ENCODE measurements around the gene SLC39A11.
"Not testable (repeated sequence)": the region's sequence is repeated elsewhere in the genome, so short reads cannot be mapped to it uniquely, and the experiment has no call there.

SLC39A11 gene

GRCh38 chr17:72999474-72999873 is 93.0 kb downstream of the SLC39A11 start:
- DNase-seq, result not testable (repeated sequence)

GRCh38 chr17:72998343-72998742 is 94.1 kb downstream of the SLC39A11 start:
- DNase-seq, result no peak

GRCh38 chr17:72997559-72997958 is 94.9 kb downstream of the SLC39A11 start:
- DNase-seq, result no peak

GRCh38 chr17:72996791-72997190 is 95.7 kb downstream of the SLC39A11 start:
- no peak for DNase-seq

- DNase-seq, result no peak
Observed at GRCh38 chr17:72995008-72995656, 97.4 kb downstream of the SLC39A11 start.

- not testable (repeated sequence) for DNase-seq
Observed at GRCh38 chr17:72992783-72993467, 99.6 kb downstream of the SLC39A11 start.

- no peak for DNase-seq
Observed at GRCh38 chr17:72991651-72992050, 100.8 kb downstream of the SLC39A11 start.

GRCh38 chr17:72989074-72989610 is 103.3 kb downstream of the SLC39A11 start:
- DNase-seq, result no peak

GRCh38 chr17:72988451-72988850 is 104.0 kb downstream of the SLC39A11 start:
- no peak for DNase-seq

- DNase-seq, result no peak
Observed at GRCh38 chr17:72987166-72987565, 105.3 kb downstream of the SLC39A11 start.

GRCh38 chr17:72985882-72986720 is 106.4 kb downstream of the SLC39A11 start:
- peak; percentile 57 for DNase-seq

- no peak for DNase-seq
Observed at GRCh38 chr17:72984926-72985325, 107.6 kb downstream of the SLC39A11 start.

GRCh38 chr17:72984145-72984925 is 108.2 kb downstream of the SLC39A11 start:
- DNase-seq, result no peak

- no peak for DNase-seq
Observed at GRCh38 chr17:72982680-72983079, 109.8 kb downstream of the SLC39A11 start.

- no peak for DNase-seq
Observed at GRCh38 chr17:72978593-72979218, 113.8 kb downstream of the SLC39A11 start.

- DNase-seq, result no peak
Observed at GRCh38 chr17:72977771-72978417, 114.6 kb downstream of the SLC39A11 start.

- no peak for DNase-seq
Observed at GRCh38 chr17:72976971-72977770, 115.3 kb downstream of the SLC39A11 start.

- no peak for DNase-seq
Observed at GRCh38 chr17:72975509-72975908, 117.0 kb downstream of the SLC39A11 start.

GRCh38 chr17:72974605-72975232 is 117.8 kb downstream of the SLC39A11 start:
- no peak for DNase-seq
